ENCODE data around the gene ATP5PO.
A peak's percentile ranks its signal among the peaks of the same experiment; 100 is the strongest.

ATP5PO gene

GRCh38 chr21:33904041-33904440, 11.6 kb downstream of the ATP5PO start:
- no peak for TF ChIP-seq CTCF (IDR thresholded peaks at IDR 0.05; ENCODE audit: low read depth, low read length)
- H3K4me3 ChIP-seq (ENCODE audit: low read depth, low read length), result no peak overlapping the region

DNA sequence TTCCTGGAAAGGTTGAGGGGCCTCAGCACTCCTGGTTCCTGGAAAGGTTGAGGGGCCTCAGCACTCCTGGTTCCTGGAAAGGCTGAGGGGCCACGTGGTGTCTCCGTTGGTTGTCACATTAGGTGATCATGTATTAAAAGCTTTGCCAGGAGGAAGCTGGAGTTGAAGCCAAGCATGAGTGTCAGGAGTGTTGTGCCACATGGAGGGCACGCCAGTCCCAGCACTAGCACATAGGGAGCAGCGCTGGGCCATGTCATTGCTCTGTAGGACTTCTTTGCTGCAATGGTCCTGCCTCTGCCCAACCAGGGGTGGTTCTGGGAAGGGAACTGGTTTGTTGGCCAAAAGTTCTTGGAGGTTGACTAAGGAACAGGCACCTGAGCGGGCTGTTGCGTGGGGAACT, 13.3 kb downstream of the ATP5PO start:
- TF ChIP-seq CTCF (IDR thresholded peaks at IDR 0.05; ENCODE audit: low read depth, low read length), result no peak
- no peak overlapping the region for H3K4me3 ChIP-seq (ENCODE audit: low read depth, low read length)

GRCh38 chr21:33901412-33902288, 14.0 kb downstream of the ATP5PO start:
- TF ChIP-seq CTCF (IDR thresholded peaks at IDR 0.05; ENCODE audit: low read depth, low read length), result peak; percentile 39
- H3K4me3 ChIP-seq (ENCODE audit: low read depth, low read length), result no peak overlapping the region

GRCh38 chr21:33899199-33899598, 16.4 kb downstream of the ATP5PO start:
- TF ChIP-seq CTCF (IDR thresholded peaks at IDR 0.05; ENCODE audit: low read depth, low read length), result no peak
- no peak overlapping the region for H3K4me3 ChIP-seq (ENCODE audit: low read depth, low read length)

DNA sequence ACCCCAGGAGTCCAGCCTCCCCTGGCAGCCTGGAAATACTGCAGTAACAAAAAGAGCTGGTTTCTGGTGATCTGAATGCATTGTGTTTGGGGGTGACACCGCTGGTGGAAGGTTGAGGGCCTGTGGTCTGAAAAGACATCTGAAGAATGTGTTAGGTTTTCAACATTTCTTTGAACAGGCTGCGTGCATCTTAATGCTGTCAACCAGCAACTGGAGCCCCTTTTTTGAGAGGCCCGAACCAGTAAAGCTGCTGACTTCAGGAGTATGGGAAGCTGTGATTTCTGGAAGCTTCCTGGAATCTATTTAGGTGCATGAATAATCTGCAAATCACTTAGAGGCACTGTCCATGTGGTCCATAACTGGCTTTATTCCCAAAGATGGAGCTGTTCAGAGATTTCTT, 17.0 kb downstream of the ATP5PO start:
- no peak overlapping the region for H3K4me3 ChIP-seq (ENCODE audit: low read depth, low read length)
- no peak for TF ChIP-seq CTCF (IDR thresholded peaks at IDR 0.05; ENCODE audit: low read depth, low read length)

DNA sequence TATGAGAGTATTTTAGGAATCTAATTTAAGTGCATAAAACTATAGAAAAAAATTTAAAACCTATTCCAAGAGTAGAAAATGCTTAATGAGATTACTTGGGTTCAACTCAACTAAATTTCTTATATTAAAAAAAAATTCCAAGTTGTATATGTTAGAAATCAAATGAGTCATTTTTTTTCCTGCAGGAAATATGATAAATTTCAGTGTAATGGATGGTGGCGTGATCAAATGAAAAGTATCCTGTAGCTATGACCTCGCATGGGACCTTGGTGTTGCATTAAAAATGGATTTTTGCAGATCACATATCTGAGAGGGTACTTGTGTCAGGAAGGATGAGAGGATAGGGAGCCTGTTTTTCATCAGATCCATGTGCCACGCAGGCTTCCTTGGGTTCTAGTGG, 17.9 kb downstream of the ATP5PO start:
- no peak overlapping the region for H3K4me3 ChIP-seq (ENCODE audit: low read depth, low read length)
- no peak for TF ChIP-seq CTCF (IDR thresholded peaks at IDR 0.05; ENCODE audit: low read depth, low read length)

- TF ChIP-seq CTCF (IDR thresholded peaks at IDR 0.05; ENCODE audit: low read depth, low read length), result no peak
- no peak overlapping the region for H3K4me3 ChIP-seq (ENCODE audit: low read depth, low read length)
Measured at GRCh38 chr21:33897098-33897497, 18.5 kb downstream of the ATP5PO start.

All from WI38 (cell line).